Nephron (organoid): ENCODE results near the gene LRRC28.

Experiments
- H3K27ac Mint-ChIP-seq, 3 experiments: 2 replicates each; pipeline ENCODE4 v1.8.0; 2020; ENCODE audit warnings: mixed read lengths in 3 of 3, mild to moderate bottlenecking in 2 of 3, moderate library complexity in 1 of 3
- H3K27me3 Mint-ChIP-seq: 2 replicates; pipeline ENCODE4 v1.8.0; 2021; ENCODE audit warnings: low read depth, mild to moderate bottlenecking, moderate library complexity, mixed read lengths
- H3K36me3 Mint-ChIP-seq: 2 replicates; pipeline ENCODE4 v1.8.0; 2020; ENCODE audit warnings: low read depth, mixed read lengths
- H3K4me1 Mint-ChIP-seq: 2 replicates; pipeline ENCODE4 v1.8.0; 2020; ENCODE audit warnings: mixed read lengths
- H3K4me3 Mint-ChIP-seq, 3 experiments: 2 replicates each; pipeline ENCODE4 v1.8.0; 2020; ENCODE audit warnings: mild to moderate bottlenecking in 3 of 3, mixed read lengths in 3 of 3, moderate library complexity in 2 of 3
- H3K9me3 Mint-ChIP-seq: 2 replicates; pipeline ENCODE4 v1.8.0; 2020; ENCODE audit warnings: mixed read lengths
- TF ChIP-seq, protein P1 (sequence below), 3 experiments: fragments of 200-600 bp; sonication (generic); IDR thresholded peaks; one replicate each; pipeline ENCODE4 v1.5.0; 2021; ENCODE audit warnings: antibody characterized with exemption in 3 of 3; ENCODE audit not compliant: unreplicated experiment in 3 of 3

Gene LRRC28

DNA sequence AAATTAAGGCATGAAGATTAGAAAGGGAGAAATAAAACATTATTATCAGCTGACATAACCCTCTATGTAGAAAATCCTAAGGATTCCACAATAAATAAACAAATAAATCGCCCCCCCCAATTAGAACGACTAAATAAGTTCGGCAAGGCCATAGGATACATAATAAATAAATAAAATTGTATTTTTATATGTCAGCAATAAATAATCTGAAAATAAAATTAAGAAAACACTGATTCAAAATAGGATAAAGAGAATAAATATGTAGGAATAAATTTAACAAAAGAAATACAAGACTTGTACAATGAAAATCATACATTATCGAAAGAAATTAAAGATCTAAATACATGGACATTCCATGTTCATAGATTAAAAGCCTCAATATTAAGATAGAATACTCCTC is 7.0 kb upstream of the LRRC28 start:
- Mint-ChIP-seq H3K4me1 (peaks cover 12% of the 10 kb centered on the region), H3K27me3 (no peaks in the 10 kb centered on the region), H3K9me3 (no peaks in the 10 kb centered on the region), H3K36me3 (peaks cover 11% of the 10 kb centered on the region), H3K27ac (no peak overlapping the region), H3K4me3 (no peak overlapping the region)
- TF ChIP-seq, protein P1, sequence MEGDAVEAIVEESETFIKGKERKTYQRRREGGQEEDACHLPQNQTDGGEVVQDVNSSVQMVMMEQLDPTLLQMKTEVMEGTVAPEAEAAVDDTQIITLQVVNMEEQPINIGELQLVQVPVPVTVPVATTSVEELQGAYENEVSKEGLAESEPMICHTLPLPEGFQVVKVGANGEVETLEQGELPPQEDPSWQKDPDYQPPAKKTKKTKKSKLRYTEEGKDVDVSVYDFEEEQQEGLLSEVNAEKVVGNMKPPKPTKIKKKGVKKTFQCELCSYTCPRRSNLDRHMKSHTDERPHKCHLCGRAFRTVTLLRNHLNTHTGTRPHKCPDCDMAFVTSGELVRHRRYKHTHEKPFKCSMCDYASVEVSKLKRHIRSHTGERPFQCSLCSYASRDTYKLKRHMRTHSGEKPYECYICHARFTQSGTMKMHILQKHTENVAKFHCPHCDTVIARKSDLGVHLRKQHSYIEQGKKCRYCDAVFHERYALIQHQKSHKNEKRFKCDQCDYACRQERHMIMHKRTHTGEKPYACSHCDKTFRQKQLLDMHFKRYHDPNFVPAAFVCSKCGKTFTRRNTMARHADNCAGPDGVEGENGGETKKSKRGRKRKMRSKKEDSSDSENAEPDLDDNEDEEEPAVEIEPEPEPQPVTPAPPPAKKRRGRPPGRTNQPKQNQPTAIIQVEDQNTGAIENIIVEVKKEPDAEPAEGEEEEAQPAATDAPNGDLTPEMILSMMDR (IDR thresholded peaks at IDR 0.05; ENCODE audit: unreplicated experiment in 3 of 3): no peak

- Mint-ChIP-seq H3K4me1 (peaks cover 23% of the 10 kb centered on the region), H3K9me3 (no peaks in the 10 kb centered on the region), H3K27ac (no peak overlapping the region), H3K4me3 (peak overlapping the region; percentile 24 to 62 (median 58)), H3K27me3 (no peaks in the 10 kb centered on the region), H3K36me3 (no peaks in the 10 kb centered on the region)
- TF ChIP-seq, protein P1 (IDR thresholded peaks at IDR 0.05; ENCODE audit: unreplicated experiment in 3 of 3): no peak
Observed at GRCh38 chr15:99247062-99247461, 4.2 kb upstream of the LRRC28 start.

GRCh38 chr15:99248000-99248715 is 3.1 kb upstream of the LRRC28 start:
- peaks cover 22% of the 10 kb centered on the region for H3K4me1 Mint-ChIP-seq
- no peak overlapping the region for H3K4me3 Mint-ChIP-seq
- no peaks in the 10 kb centered on the region for H3K27me3 Mint-ChIP-seq
- TF ChIP-seq, protein P1 (IDR thresholded peaks at IDR 0.05; ENCODE audit: unreplicated experiment in 3 of 3): no peak
- H3K9me3 Mint-ChIP-seq: no peaks in the 10 kb centered on the region
- no peaks in the 10 kb centered on the region for H3K36me3 Mint-ChIP-seq
- no peak overlapping the region for H3K27ac Mint-ChIP-seq

DNA sequence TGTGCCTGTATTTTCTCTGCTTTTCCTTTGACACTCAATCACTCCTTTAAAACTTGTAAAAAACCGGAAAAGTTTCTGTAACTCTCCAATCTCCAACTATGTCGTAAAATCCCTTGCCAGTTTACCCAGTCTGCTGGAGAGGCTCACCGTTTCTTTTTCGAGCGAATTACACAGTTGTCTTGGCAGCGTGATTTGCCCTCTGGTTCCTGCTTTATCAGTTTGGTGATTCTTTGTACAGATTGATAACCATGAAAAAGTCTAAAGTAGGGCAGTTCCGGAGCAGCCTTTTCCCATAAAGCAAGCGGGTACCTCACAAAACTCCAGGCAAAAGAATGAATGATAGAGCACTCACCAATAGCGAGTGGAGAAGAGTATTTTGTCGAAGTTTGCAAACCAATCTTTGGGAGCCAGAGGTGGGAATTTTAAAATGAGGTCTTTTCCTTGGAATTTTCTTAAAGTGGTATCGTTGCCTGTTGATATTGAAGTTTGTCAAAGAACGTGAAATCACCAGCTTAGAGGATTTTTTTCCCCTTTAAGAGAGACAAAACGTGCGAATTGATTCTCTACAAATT is 1.9 kb upstream of the LRRC28 start, which contains the start of gene TTC23:
Gene TTC23 (minus strand): TSS at position 312 of the 572 bp plus-strand sequence. CDS start 20,869 bp downstream, outside the sequence.
- H3K9me3 Mint-ChIP-seq: no peaks in the 10 kb centered on the region
- H3K27ac Mint-ChIP-seq: no peak within 1 kb of the TSS
- no peak within 1 kb of the TSS for H3K4me3 Mint-ChIP-seq
- no peaks in the 10 kb centered on the region for H3K36me3 Mint-ChIP-seq
- TF ChIP-seq, protein P1 (IDR thresholded peaks at IDR 0.05; ENCODE audit: unreplicated experiment in 3 of 3): no peak
- H3K4me1 Mint-ChIP-seq: peaks cover 18% of the 10 kb centered on the region
- no peaks in the 10 kb centered on the region for H3K27me3 Mint-ChIP-seq

- no peak overlapping the region for H3K27ac Mint-ChIP-seq
- TF ChIP-seq, protein P1 (IDR thresholded peaks at IDR 0.05; ENCODE audit: unreplicated experiment in 3 of 3): no peak
- H3K4me3 Mint-ChIP-seq: no peak overlapping the region
- no peaks in the 10 kb centered on the region for H3K9me3 Mint-ChIP-seq
- peaks cover 18% of the 10 kb centered on the region for H3K4me1 Mint-ChIP-seq
- H3K27me3 Mint-ChIP-seq: no peaks in the 10 kb centered on the region
- H3K36me3 Mint-ChIP-seq: no peaks in the 10 kb centered on the region
Observed at GRCh38 chr15:99250001-99250400, 1.3 kb upstream of the LRRC28 start.

- no peaks in the 10 kb centered on the region for H3K9me3 Mint-ChIP-seq
- TF ChIP-seq, protein P1 (IDR thresholded peaks at IDR 0.05; ENCODE audit: unreplicated experiment in 3 of 3): no peak
- H3K27ac Mint-ChIP-seq: peak overlapping the region in 1 of 3 experiments; percentile 98
- H3K36me3 Mint-ChIP-seq: no peaks in the 10 kb centered on the region
- no peaks in the 10 kb centered on the region for H3K27me3 Mint-ChIP-seq
- H3K4me1 Mint-ChIP-seq: peaks cover 18% of the 10 kb centered on the region
- no peak overlapping the region for H3K4me3 Mint-ChIP-seq
Observed at GRCh38 chr15:99250494-99250856, 806 bp upstream of the LRRC28 start.
